Uterine smooth muscle cell (primary cell): Measurements from ENCODE around the gene ZNF717. TPM values are rescaled to one million over a fixed set of nuclear protein-coding genes. Genes with fewer than 3 reads are reported as not detected.

ENCODE experiments used
- total RNA-seq: library from RNA; depleted of rRNA; stranded (reverse); fragments of >200 nt; gene quantifications from 2 replicates; pipeline ENCODE4 v1.2.3, GENCODE V29; 2014

Gene ZNF717
- 15.4 and 19.6 TPM in 2 replicates for total RNA-seq

GRCh38 chr3:75785081-75785755 is at the start of gene ZNF717:
Gene ZNF717, minus strand, starts transcription at chr3:75785549. Its CDS starts 2,187 bp downstream, at chr3:75783362.

Other genes starting within 250 kb of the ZNF717 start
- gene FRG2C, start 121.2 kb downstream of the ZNF717 start, total RNA-seq, result not detected in 2 replicates